GM12878 (cell line): ENCODE results near the gene TMEM97. TPM values are rescaled to one million over a fixed set of nuclear protein-coding genes. Genes with fewer than 3 reads are reported as not detected.

Experiments used
- ATAC-seq: fragments of 200-7000 bp; cut with Tn5 transposase; 3 replicates; pipeline ENCODE4 v1.9.1; 2020; ENCODE audit warnings: mild to moderate bottlenecking, moderate library complexity
- BruUV-seq: library from RNA; stranded (reverse); fragments of 400-500 nt; replicated peaks from 2 replicates; lab custom pipeline; 2021; lab: Mats Ljungman, UMichigan
- CTCF ChIA-PET: fragments of 300-600 bp; sonication (Branson Sonifier 250); formaldehyde crosslinking; extraction: SDS; loops from one replicate; lab custom pipeline; 2021; ENCODE audit warnings: inconsistent platforms; lab: Yijun Ruan, JAX
- POLR2A ChIA-PET: fragments of 350-600 bp; formaldehyde crosslinking; extraction: SDS; loops from one replicate; lab custom pipeline; 2021; ENCODE audit warnings: inconsistent platforms; lab: Charles Lee
- RAD21 ChIA-PET: fragments of 300-600 bp; sonication (Branson Sonifier 250); formaldehyde crosslinking; loops from one replicate; lab custom pipeline; 2023; ENCODE audit warnings: antibody characterized with exemption; ENCODE audit not compliant: unreplicated experiment; lab: Charles Lee
- SMC1A ChIA-PET: fragments of 300-600 bp; sonication (Branson Sonifier 250); formaldehyde crosslinking; loops from one replicate; lab custom pipeline; 2023; ENCODE audit not compliant: unreplicated experiment, uncharacterized antibody; lab: Charles Lee
- DNase-seq: peaks from one replicate; pipeline ENCODE4 v3.0.0-alpha.2; 2011; ENCODE audit warnings: low read depth, low spot score
- FAIRE-seq: peaks from 3 replicates; lab custom pipeline; 2011; peaks lifted over from hg19 to GRCh38; lab: Jason Lieb, UNC
- H2AFZ ChIP-seq: 2 replicates; pipeline ENCODE4 v1.6.0; 2011; ENCODE audit warnings: low read depth, low read length, control low read depth; ENCODE audit not compliant: control insufficient read depth
- H3K27ac ChIP-seq: 2 replicates; pipeline ENCODE4 v1.5.1; 2011; ENCODE audit warnings: control low read depth; ENCODE audit not compliant: control insufficient read depth, insufficient read depth
- H3K27me3 ChIP-seq, 2 experiments: replicated peaks in 1 of 2; 2 replicates each; pipeline versions ENCODE4 v1.6.0 to v1.6.1; 2011; ENCODE audit warnings: low read length in 1 of 2; ENCODE audit not compliant: control insufficient read depth in 2 of 2, insufficient read depth in 2 of 2
- H3K36me3 ChIP-seq, 2 experiments: 2 replicates each; pipeline ENCODE4 v1.5.1; 2011; ENCODE audit warnings: low read length in 1 of 2; ENCODE audit not compliant: control insufficient read depth in 2 of 2, insufficient read depth in 2 of 2
- H3K4me1 ChIP-seq: 2 replicates; pipeline ENCODE4 v1.6.1; 2011; ENCODE audit warnings: mild to moderate bottlenecking, low read length, moderate library complexity, mixed read lengths; ENCODE audit not compliant: control insufficient read depth, insufficient read depth
- H3K4me2 ChIP-seq: 2 replicates; pipeline ENCODE4 v1.6.0; 2011; ENCODE audit warnings: control low read depth; ENCODE audit not compliant: control insufficient read depth, insufficient read depth
- H3K4me3 ChIP-seq: fragments of 200-600 bp; sonication (generic); 2 replicates; pipeline ENCODE4 v1.5.1; 2016
- H3K79me2 ChIP-seq: 2 replicates; pipeline ENCODE4 v1.6.0; 2011; ENCODE audit warnings: low read length; ENCODE audit not compliant: control insufficient read depth, insufficient read depth
- H3K9ac ChIP-seq: 2 replicates; pipeline ENCODE4 v1.8.0; 2011; ENCODE audit warnings: low read length, control low read depth, mixed read lengths; ENCODE audit not compliant: control insufficient read depth, insufficient read depth
- H3K9me3 ChIP-seq: replicated peaks from 3 replicates; pipeline ENCODE4 v1.5.1; 2011; ENCODE audit warnings: mild to moderate bottlenecking, low read length; ENCODE audit not compliant: control insufficient read depth, insufficient read depth
- H4K20me1 ChIP-seq: 2 replicates; pipeline ENCODE4 v1.6.0; 2011; ENCODE audit not compliant: control insufficient read depth, insufficient read depth
- BACH1 ChIP-seq: fragments of 450-650 bp; IDR thresholded peaks from 2 replicates; pipeline ENCODE4 v1.6.1; 2017; ENCODE audit warnings: mild to moderate bottlenecking, borderline replicate concordance
- EGR1 ChIP-seq, 2 experiments: IDR thresholded peaks; 1 replicate in 1 of 2; 2 replicates in 1 of 2; pipeline ENCODE4 v1.6.1; 2011 to 2012; ENCODE audit warnings: low read depth in 2 of 2, low read length in 2 of 2, borderline replicate concordance in 1 of 2, mild to moderate bottlenecking in 1 of 2, moderate library complexity in 1 of 2
- NFIC ChIP-seq: IDR thresholded peaks from 2 replicates; pipeline ENCODE4 v1.6.1; 2012; ENCODE audit warnings: low read depth, mild to moderate bottlenecking, inconsistent platforms, low read length, moderate library complexity
- PAX8 ChIP-seq: fragments of 450-650 bp; IDR thresholded peaks from 2 replicates; pipeline ENCODE4 v1.6.1; 2017; ENCODE audit warnings: mild to moderate bottlenecking, moderate library complexity
- PRDM15 ChIP-seq: fragments of 450-650 bp; formaldehyde crosslinking; IDR thresholded peaks from 2 replicates; pipeline ENCODE4 v1.4.0; 2020; ENCODE audit warnings: mild to moderate bottlenecking, moderate library complexity
- RELA ChIP-seq: fragments of 450-650 bp; IDR thresholded peaks from 2 replicates; pipeline ENCODE4 v1.8.0; 2014; ENCODE audit warnings: borderline replicate concordance; ENCODE audit not compliant: partially characterized antibody
- RUNX3 ChIP-seq: IDR thresholded peaks from 2 replicates; pipeline ENCODE4 v1.6.1; 2012; ENCODE audit warnings: low read length, inconsistent platforms
- STAT3 ChIP-seq: IDR thresholded peaks from 2 replicates; pipeline ENCODE4 v1.6.1; 2011; ENCODE audit warnings: low read depth, low read length, improper control_type of control experiment
- TBL1XR1 ChIP-seq: IDR thresholded peaks from 2 replicates; pipeline ENCODE4 v1.6.1; 2012; ENCODE audit warnings: low read depth, low read length, improper control_type of control experiment
- ZNF217 ChIP-seq: fragments of 450-650 bp; IDR thresholded peaks from 2 replicates; pipeline ENCODE4 v1.6.1; 2017; ENCODE audit warnings: antibody characterized with exemption, mild to moderate bottlenecking
- ZNF274 ChIP-seq: IDR thresholded peaks from one replicate; pipeline ENCODE4 v1.8.0; 2011; ENCODE audit not compliant: insufficient read length, insufficient read depth
- ZNF384 ChIP-seq: IDR thresholded peaks from 2 replicates; pipeline ENCODE4 v1.6.1; 2012; ENCODE audit warnings: low read depth, mild to moderate bottlenecking, low read length, improper control_type of control experiment, borderline replicate concordance
- WGBS: methylation state at CpG from one replicate; pipeline ENCODE4 v1.1.6; 2016; ENCODE audit warnings: low lambda C conversion rate; ENCODE audit not compliant: insufficient replicate concordance, insufficient coverage; ENCODE audit errors: missing lambda C conversion rate; 5-methylcytosine and 5-hydroxymethylcytosine counted together
- in situ Hi-C: fragments of 300-500 bp; cut with MboI; formaldehyde crosslinking; loops from 9 replicates; pipeline ENCODE4 v1.14.3; 2018; ENCODE audit warnings: mixed read lengths
- intact Hi-C: fragments of 100-400 bp; cut with micrococcal nuclease; formaldehyde crosslinking; loops from one replicate; pipeline ENCODE4 v1.14.2; 2022; ENCODE audit not compliant: unreplicated experiment
- polyA plus RNA-seq, 11 experiments: library from polyadenylated mRNA; depleted of rRNA in 4 of 11; unstranded in 6 of 11; stranded (reverse) in 5 of 11; fragments of >200 nt; fragmentation: Nextera tagmentation in 4 of 11; fragmentation: Illumina TruSeq in 1 of 11; extraction: Ambion mirVana in 4 of 11; extraction: Trizol in 1 of 11; gene quantifications; 1 replicate in 1 of 11; 2 replicates in 10 of 11; pipeline versions ENCODE4 v1.2.1 to v1.2.3, GENCODE V29; 2011 to 2016; ENCODE audit warnings: inconsistent platforms in 2 of 11, missing spikeins in 2 of 11, low read depth in 1 of 11
- total RNA-seq, 4 experiments: library from RNA; depleted of rRNA in 3 of 4; stranded (reverse); fragments of >200 nt in 3 of 4; fragmentation: Illumina TruSeq in 1 of 4; extraction: Trizol in 1 of 4; gene quantifications; 2 replicates each; pipeline versions ENCODE4 v1.2.1 to v1.2.3, GENCODE V29; 2013 to 2021

The TMEM97 gene
- total and polyA plus RNA-seq, 10 of the 15 experiments (the other 5 are each of a cell fraction or from before 2014, with no cell fraction given) = 58.0 to 134 (median 86.0) TPM

GRCh38 chr17:28295677-28296578, 23.1 kb upstream of the TMEM97 start:
- ChIA-PET POLR2A (interaction anchor here (0.9 kb wide), 1 partner anchor 38 kb away, joined by 3 read pairs; no protein-coding TSS in a partner anchor), RAD21 (interaction anchor here (0.6 to 1.3 kb wide), 2 partner anchors 40 to 575 kb away, joined by 3 to 5 read pairs; partner anchors contain the start of genes IFT20 and TNFAIP1), CTCF (interaction anchor here (0.7 to 1.2 kb wide), 2 partner anchors 9 to 15 kb away, joined by 3 read pairs; no protein-coding TSS in a partner anchor), SMC1A (interaction anchor here (0.6 to 0.9 kb wide), 5 partner anchors 9 to 132 kb away, joined by 3 read pairs; no protein-coding TSS in a partner anchor)
- WGBS = 9% methylated on average over 3 of the region's 3 CpGs
- Histone ChIP-seq H3K36me3 (no peaks in the 10 kb centered on the region), H3K9ac (no peak overlapping the region), H4K20me1 (no peaks in the 10 kb centered on the region), H3K4me3 (no peak overlapping the region), H3K79me2 (no peaks in the 10 kb centered on the region), H3K27me3 (no peaks in the 10 kb centered on the region)
- no TSS peak for BruUV-seq
- peak; percentile 37; the same call in 1 of the 2 replicates for TF ChIP-seq ZNF384
- no peak for TF ChIP-seq ZNF217
- TF ChIP-seq, all 136 proteins: peak for 1
- no peak for DNase-seq
- FAIRE-seq = no peak
- Histone ChIP-seq H3K4me2 (no peak overlapping the region), H3K27ac (no peak overlapping the region), H2AFZ (no peak overlapping the region), H3K9me3 (no peaks in the 10 kb centered on the region), H3K4me1 (no peaks in the 10 kb centered on the region; the same call in 1 of the 2 replicates)
- ATAC-seq = peak; percentile 49
- in situ Hi-C loops (no loop called here), intact Hi-C loops (no loop called here)

GRCh38 chr17:28298449-28298848, 20.6 kb upstream of the TMEM97 start:
- ATAC-seq (no peak), FAIRE-seq (no peak), DNase-seq (no peak)
- no peaks in the 10 kb centered on the region for H3K36me3 ChIP-seq
- ChIA-PET RAD21 (no interaction called here), CTCF (interaction anchor here (0.8 to 1.3 kb wide), 2 partner anchors 11 to 35 kb away, joined by 3 to 4 read pairs; no protein-coding TSS in a partner anchor), SMC1A (interaction anchor here (0.6 to 1.4 kb wide), 4 partner anchors 11 to 175 kb away, joined by 3 to 8 read pairs (median 4); partner anchors contain the start of gene SLC13A2), POLR2A (no interaction called here)
- BruUV-seq = no TSS peak
- no peaks in the 10 kb centered on the region for H3K9me3 ChIP-seq
- H4K20me1 ChIP-seq = no peaks in the 10 kb centered on the region
- no peak overlapping the region for H3K4me2 ChIP-seq
- no peak overlapping the region for H3K9ac ChIP-seq
- no peak overlapping the region for H3K4me3 ChIP-seq
- H3K4me1 ChIP-seq = no peaks in the 10 kb centered on the region; the same call in 1 of the 2 replicates
- H3K27me3 ChIP-seq = no peaks in the 10 kb centered on the region
- no peak overlapping the region for H2AFZ ChIP-seq
- no peaks in the 10 kb centered on the region for H3K79me2 ChIP-seq
- no peak overlapping the region for H3K27ac ChIP-seq
- WGBS = 78% methylated on average over 3 of the region's 3 CpGs
- in situ Hi-C loops (no loop called here), intact Hi-C loops (no loop called here)
- TF ChIP-seq ZNF274 (no peak), RUNX3 (no peak), STAT3 (no peak), PAX8 (no peak), RELA (no peak), BACH1 (no peak), PRDM15 (CRISPR knock-in tag) (no peak), EGR1 (IDR thresholded peaks at IDR 0.05; ENCODE audit: borderline replicate concordance in 1 of 2, low read depth in 2 of 2, low read length in 2 of 2) (no peak), NFIC (no peak), TBL1XR1 (no peak)
